Astrocyte of the spinal cord (primary cell): ENCODE results near the gene MRPL36.

Experiments
- DNase-seq: peaks from one replicate; pipeline ENCODE4 v3.0.0; 2011; ENCODE audit warnings: low read depth, low spot score
- H3K4me3 ChIP-seq: 2 replicates; pipeline ENCODE4 v1.5.1; 2011; ENCODE audit warnings: low read depth, mild to moderate bottlenecking, low read length, moderate library complexity
- CTCF ChIP-seq: IDR thresholded peaks from 2 replicates; pipeline ENCODE4 v1.5.1; 2012; ENCODE audit warnings: low read depth, mild to moderate bottlenecking, low read length, inconsistent platforms
- in situ Hi-C: cut with HindIII; loops from 2 replicates; pipeline ENCODE4 v1.10.0; 2017; ENCODE audit warnings: low sequenced_read_pairs

MRPL36 gene

GRCh38 chr5:1769017-1769640, 30.5 kb downstream of the MRPL36 start:
- no peak for DNase-seq
- in situ Hi-C loops: no loop called here
- no peak overlapping the region for H3K4me3 ChIP-seq
- no peak for TF ChIP-seq CTCF

- in situ Hi-C loops: no loop called here
- TF ChIP-seq CTCF: no peak
- no peak for DNase-seq
- no peak overlapping the region for H3K4me3 ChIP-seq
These were observed 31.2 kb downstream of the MRPL36 start for GRCh38 chr5:1768283-1769000.

GRCh38 chr5:1767524-1768282, 31.9 kb downstream of the MRPL36 start:
- in situ Hi-C loops: no loop called here
- TF ChIP-seq CTCF: no peak
- DNase-seq: no peak
- H3K4me3 ChIP-seq: no peak overlapping the region

- no peak for TF ChIP-seq CTCF
- no peak for DNase-seq
- H3K4me3 ChIP-seq: no peak overlapping the region
- in situ Hi-C loops: no loop called here
These were observed 33.8 kb downstream of the MRPL36 start for GRCh38 chr5:1765880-1766235.

GRCh38 chr5:1765141-1765879, 34.3 kb downstream of the MRPL36 start:
- DNase-seq: no peak
- no peak overlapping the region for H3K4me3 ChIP-seq
- in situ Hi-C loops: no loop called here
- no peak for TF ChIP-seq CTCF

GRCh38 chr5:1764606-1764960, 35.1 kb downstream of the MRPL36 start:
- H3K4me3 ChIP-seq: no peak overlapping the region
- in situ Hi-C loops: no loop called here
- no peak for DNase-seq
- TF ChIP-seq CTCF: no peak
